Fibroblast of lung (primary cell): ENCODE results near the gene DPAGT1. TPM values are rescaled to one million over a fixed set of nuclear protein-coding genes. Genes with fewer than 3 reads are reported as not detected.

ENCODE experiments used
- DNase-seq, 2 donors: peaks; one replicate each; pipeline versions ENCODE4 v3.0.0 to v3.0.0-alpha.2; 2010; ENCODE audit warnings: low read depth in 2 of 2
- H2AFZ ChIP-seq: 2 replicates; pipeline ENCODE4 v1.5.1; 2012; ENCODE audit warnings: low read length, control low read depth, inconsistent platforms
- H3K27ac ChIP-seq: 2 replicates; pipeline ENCODE4 v1.5.1; 2011; ENCODE audit warnings: low read length, control low read depth; ENCODE audit not compliant: insufficient read depth
- H3K27me3 ChIP-seq: 2 replicates; pipeline ENCODE4 v1.5.1; 2011; ENCODE audit warnings: mild to moderate bottlenecking, low read length; ENCODE audit not compliant: control insufficient read depth, insufficient read depth
- H3K36me3 ChIP-seq: 2 replicates; pipeline ENCODE4 v1.5.1; 2011; ENCODE audit warnings: low read length; ENCODE audit not compliant: control insufficient read depth, insufficient read depth
- H3K4me1 ChIP-seq: 2 replicates; pipeline ENCODE4 v1.5.1; 2011; ENCODE audit warnings: low read length; ENCODE audit not compliant: control insufficient read depth, insufficient read depth; ENCODE audit errors: extremely low read depth
- H3K4me2 ChIP-seq: 2 replicates; pipeline ENCODE4 v1.5.1; 2011; ENCODE audit warnings: low read length, control low read depth; ENCODE audit not compliant: insufficient read depth; ENCODE audit errors: extremely low read depth
- H3K4me3 ChIP-seq, 4 experiments: fragments of 200-600 bp in 1 of 4; sonication (generic) in 1 of 4; replicated peaks in 1 of 4; 2 replicates each; pipeline ENCODE4 v1.5.1; 2011 to 2016; ENCODE audit warnings: low read length in 4 of 4, low read depth in 3 of 4, mild to moderate bottlenecking in 3 of 4, control low read depth in 2 of 4, inconsistent platforms in 1 of 4, mixed read lengths in 1 of 4; ENCODE audit not compliant: insufficient read depth in 1 of 4; ENCODE audit errors: control extremely low read depth in 1 of 4
- H3K79me2 ChIP-seq: 2 replicates; pipeline ENCODE4 v1.5.1; 2012; ENCODE audit warnings: mild to moderate bottlenecking, low read length, inconsistent platforms; ENCODE audit not compliant: control insufficient read depth, insufficient read depth
- H3K9ac ChIP-seq: 2 replicates; pipeline ENCODE4 v1.5.1; 2011; ENCODE audit warnings: mild to moderate bottlenecking, low read length, control low read depth; ENCODE audit not compliant: insufficient read depth
- H3K9me3 ChIP-seq: 2 replicates; pipeline ENCODE4 v1.5.1; 2012; ENCODE audit warnings: low read depth, low read length; ENCODE audit not compliant: control insufficient read depth, insufficient read depth
- H4K20me1 ChIP-seq: 2 replicates; pipeline ENCODE4 v1.5.1; 2011; ENCODE audit warnings: low read length; ENCODE audit not compliant: control insufficient read depth, insufficient read depth; ENCODE audit errors: extremely low read depth
- CTCF ChIP-seq, 2 donors: IDR thresholded peaks in 1 of 2; conservative IDR thresholded peaks in 1 of 2; 1 replicate in 1 of 2; 2 replicates in 1 of 2; pipeline ENCODE4 v1.5.1; 2011 to 2012; ENCODE audit warnings: low read length in 2 of 2, control low read depth in 1 of 2, inconsistent platforms in 1 of 2, low read depth in 1 of 2, mild to moderate bottlenecking in 1 of 2
- EZH2 ChIP-seq: IDR thresholded peaks from 2 replicates; pipeline ENCODE4 v1.5.1; 2012; ENCODE audit warnings: low read length, control low read depth, mild to moderate bottlenecking; ENCODE audit errors: missing control alignments
- polyA plus RNA-seq, 2 donors: library from polyadenylated mRNA; depleted of rRNA in 1 of 2; stranded (reverse) in 1 of 2; unstranded in 1 of 2; fragments of >200 nt; gene quantifications; 2 replicates each; pipeline ENCODE4 v1.2.1, GENCODE V29; 2011 to 2012; ENCODE audit warnings: missing spikeins in 1 of 2
- total RNA-seq: library from RNA; depleted of rRNA; stranded (reverse); fragments of >200 nt; gene quantifications from 2 replicates; pipeline ENCODE4 v1.2.1, GENCODE V29; 2014

DPAGT1 gene
- total and polyA plus RNA-seq, 2 donors (not counting 1 experiment from before 2014, with no cell fraction given): 14.5 to 44.9 TPM

DNA sequence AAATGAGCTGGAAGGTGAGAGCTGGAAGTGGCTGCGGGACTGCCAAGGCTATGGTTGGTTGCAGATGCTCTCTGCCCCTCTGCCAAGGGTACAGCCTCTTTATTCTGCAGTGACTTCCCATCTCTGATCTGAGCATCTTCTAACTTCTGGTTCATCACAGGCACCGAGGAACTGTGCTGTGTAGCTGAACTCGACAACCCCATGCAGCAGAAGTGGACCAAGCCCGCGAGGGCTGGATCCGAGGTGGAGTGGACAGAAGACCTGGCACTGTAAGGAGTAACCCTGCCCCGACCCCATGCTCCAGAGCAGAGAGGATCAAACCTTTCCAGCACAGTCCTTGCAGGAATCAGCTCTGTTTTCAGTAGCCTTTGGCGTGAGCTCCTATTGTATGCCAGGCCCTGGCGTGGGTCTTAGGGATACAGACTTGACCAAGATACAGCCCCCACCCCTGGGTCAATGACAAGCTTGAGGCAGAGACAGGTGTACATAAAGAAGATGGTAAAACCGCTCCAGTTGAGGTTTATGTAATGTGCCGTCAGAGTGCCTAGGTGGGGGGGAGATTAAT, 9.8 kb upstream of the DPAGT1 start:
- Histone ChIP-seq H3K27ac (no peak overlapping the region), H4K20me1 (no peaks in the 10 kb centered on the region)
- DNase-seq: no peak

GRCh38 chr11:119110439-119110838, 8.8 kb upstream of the DPAGT1 start:
- Histone ChIP-seq H3K79me2 (peaks cover 9% of the 10 kb centered on the region), H3K9me3 (no peaks in the 10 kb centered on the region), H3K9ac (no peak overlapping the region), H3K4me3 (no peak overlapping the region), H3K4me1 (peaks cover 12% of the 10 kb centered on the region), H3K27me3 (no peaks in the 10 kb centered on the region), H3K36me3 (peaks cover 7% of the 10 kb centered on the region), H4K20me1 (no peaks in the 10 kb centered on the region), H3K4me2 (no peak overlapping the region), H2AFZ (no peak overlapping the region), H3K27ac (no peak overlapping the region)
- TF ChIP-seq EZH2 (no peak), CTCF (conservative IDR thresholded peaks at IDR 0.05 in 1 of 2, IDR thresholded peaks at IDR 0.05 in 1 of 2; ENCODE audit: low read depth in 1 of 2, low read length in 2 of 2) (no peak)
- no peak for DNase-seq

More for the DNA sequence above, 9.8 kb upstream of the DPAGT1 start:
- H3K27me3 ChIP-seq: no peaks in the 10 kb centered on the region
- H3K9me3 ChIP-seq: no peaks in the 10 kb centered on the region
- H3K4me2 ChIP-seq: no peak overlapping the region
- TF ChIP-seq CTCF (conservative IDR thresholded peaks at IDR 0.05 in 1 of 2, IDR thresholded peaks at IDR 0.05 in 1 of 2; ENCODE audit: low read depth in 1 of 2, low read length in 2 of 2): no peak
- peaks cover 9% of the 10 kb centered on the region for H3K79me2 ChIP-seq
- peaks cover 10% of the 10 kb centered on the region for H3K36me3 ChIP-seq
- no peak overlapping the region for H3K4me3 ChIP-seq
- H3K4me1 ChIP-seq: peaks cover 12% of the 10 kb centered on the region
- no peak overlapping the region for H2AFZ ChIP-seq
- no peak overlapping the region for H3K9ac ChIP-seq

DNA sequence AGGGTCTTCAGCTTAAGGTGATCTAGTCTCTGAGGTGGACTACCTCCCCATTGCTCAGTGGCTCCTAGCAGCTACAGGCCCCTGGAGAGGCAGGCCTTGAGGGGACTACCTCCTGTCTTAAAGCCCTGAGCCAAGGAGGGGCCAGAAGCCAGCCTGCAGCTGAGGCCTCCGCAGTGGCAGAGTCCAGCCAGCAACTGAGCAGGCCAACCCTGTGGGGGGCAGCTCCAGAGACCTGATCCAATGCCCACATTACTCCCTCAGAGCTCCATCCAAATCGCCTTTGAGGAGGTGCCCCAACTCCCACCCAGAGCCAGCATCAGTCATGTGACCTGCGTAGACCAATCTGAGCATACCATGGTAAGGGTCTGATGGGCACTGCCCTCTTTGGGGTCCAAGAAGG, 8.2 kb upstream of the DPAGT1 start:
- Histone ChIP-seq H3K9me3 (no peaks in the 10 kb centered on the region), H3K36me3 (peaks cover 7% of the 10 kb centered on the region), H3K27ac (no peak overlapping the region), H3K9ac (no peak overlapping the region), H3K27me3 (no peaks in the 10 kb centered on the region), H2AFZ (no peak overlapping the region), H3K79me2 (peaks cover 9% of the 10 kb centered on the region), H3K4me3 (no peak overlapping the region), H3K4me2 (no peak overlapping the region), H3K4me1 (peaks cover 12% of the 10 kb centered on the region), H4K20me1 (no peaks in the 10 kb centered on the region)
- TF ChIP-seq EZH2 (no peak), CTCF (conservative IDR thresholded peaks at IDR 0.05 in 1 of 2, IDR thresholded peaks at IDR 0.05 in 1 of 2; ENCODE audit: low read depth in 1 of 2, low read length in 2 of 2) (no peak)
- DNase-seq: no peak
